HEK293 (cell line): ENCODE data around the gene NDUFB1.

Source experiments
- CTCF ChIA-PET: fragments of 350-600 bp; formaldehyde crosslinking; extraction: SDS; loops from one replicate; lab custom pipeline; 2021; ENCODE audit warnings: antibody characterized with exemption; lab: Yijun Ruan, JAX
- POLR2A ChIA-PET: fragments of 300-600 bp; formaldehyde crosslinking; extraction: SDS; loops from one replicate; lab custom pipeline; 2020; ENCODE audit warnings: antibody characterized with exemption, inconsistent platforms; lab: Yijun Ruan, JAX
- H3K27ac ChIP-seq: fragments of 200-500 bp; sonication (Bioruptor generic); 2 replicates; pipeline ENCODE4 v1.5.1; 2014; ENCODE audit warnings: low read depth, low read length, control low read depth, inconsistent platforms; ENCODE audit errors: extremely low read depth
- H3K36me3 ChIP-seq, 2 experiments: fragments of 200-500 bp in 1 of 2; sonication (Bioruptor generic) in 1 of 2; 1 replicate in 1 of 2; 2 replicates in 1 of 2; pipeline ENCODE4 v1.5.1; 2014 to 2017; ENCODE audit warnings: inconsistent platforms in 2 of 2, low read length in 2 of 2; ENCODE audit not compliant: control insufficient read depth in 2 of 2, insufficient read depth in 1 of 2
- H3K4me1 ChIP-seq: fragments of 200-500 bp; sonication (Bioruptor generic); 2 replicates; pipeline ENCODE4 v1.5.1; 2014; ENCODE audit warnings: mild to moderate bottlenecking, low read length, inconsistent platforms; ENCODE audit not compliant: control insufficient read depth, insufficient read depth
- H3K4me3 ChIP-seq: 2 replicates; pipeline ENCODE4 v1.5.1; 2011; ENCODE audit warnings: low read depth, mild to moderate bottlenecking, control low read depth, low read length, moderate library complexity
- H3K9me3 ChIP-seq: fragments of 200-500 bp; sonication (Bioruptor generic); 2 replicates; pipeline ENCODE4 v1.5.1; 2014; ENCODE audit warnings: low read depth, low read length, inconsistent platforms; ENCODE audit not compliant: control insufficient read depth, insufficient read depth
- GLI2 ChIP-seq: fragments of 450-650 bp; formaldehyde crosslinking; IDR thresholded peaks from 2 replicates; pipeline ENCODE4; 2017; ENCODE audit warnings: missing biosample characterization, missing genetic modification characterization, low read depth, borderline replicate concordance
- KLF16 ChIP-seq: fragments of 450-650 bp; formaldehyde crosslinking; IDR thresholded peaks from 2 replicates; pipeline ENCODE4 v1.5.1; 2017; ENCODE audit warnings: missing biosample characterization, missing genetic modification characterization
- KLF7 ChIP-seq: fragments of 450-650 bp; formaldehyde crosslinking; IDR thresholded peaks from 2 replicates; pipeline ENCODE4 v1.5.1; 2016; ENCODE audit warnings: missing biosample characterization, missing genetic modification characterization, borderline replicate concordance
- MEIS1 ChIP-seq: sonication (generic); formaldehyde crosslinking; IDR thresholded peaks from 2 replicates; pipeline ENCODE4 v1.8.1; 2022; ENCODE audit warnings: missing genetic modification reagents, mild to moderate bottlenecking, borderline replicate concordance
- MZF1 ChIP-seq: fragments of 450-650 bp; formaldehyde crosslinking; IDR thresholded peaks from 2 replicates; pipeline ENCODE4 v1.5.1; 2017; ENCODE audit warnings: missing biosample characterization, missing genetic modification characterization, borderline replicate concordance
- OSR2 ChIP-seq: fragments of 450-650 bp; formaldehyde crosslinking; IDR thresholded peaks from 2 replicates; pipeline ENCODE4 v1.5.1; 2016; ENCODE audit warnings: missing biosample characterization, missing genetic modification characterization
- OVOL3 ChIP-seq: fragments of 450-650 bp; formaldehyde crosslinking; IDR thresholded peaks from 2 replicates; pipeline ENCODE4 v1.5.1; 2016; ENCODE audit warnings: missing biosample characterization, missing genetic modification characterization
- PRDM1 ChIP-seq: fragments of 450-650 bp; formaldehyde crosslinking; IDR thresholded peaks from 2 replicates; pipeline ENCODE4; 2016; ENCODE audit warnings: missing biosample characterization, missing genetic modification characterization
- SP2 ChIP-seq: fragments of 450-650 bp; formaldehyde crosslinking; IDR thresholded peaks from 2 replicates; pipeline ENCODE4 v1.5.1; 2016; ENCODE audit warnings: missing biosample characterization, missing genetic modification characterization
- TCF7L2 ChIP-seq: IDR thresholded peaks from 2 replicates; pipeline ENCODE4 v1.6.1; 2011; ENCODE audit warnings: low read depth, mild to moderate bottlenecking, inconsistent platforms, low read length, moderate library complexity, borderline replicate concordance
- WT1 ChIP-seq: fragments of 450-650 bp; formaldehyde crosslinking; IDR thresholded peaks from 2 replicates; pipeline ENCODE4 v1.5.1; 2016; ENCODE audit warnings: missing biosample characterization, missing genetic modification characterization
- YY2 ChIP-seq: fragments of 450-650 bp; formaldehyde crosslinking; IDR thresholded peaks from 2 replicates; pipeline ENCODE4 v1.5.1; 2016; ENCODE audit warnings: missing biosample characterization, missing genetic modification characterization
- ZBTB48 ChIP-seq: fragments of 450-650 bp; formaldehyde crosslinking; IDR thresholded peaks from 2 replicates; pipeline ENCODE4 v1.5.1; 2016; ENCODE audit warnings: missing biosample characterization, missing genetic modification characterization
- ZEB2 ChIP-seq: fragments of 450-650 bp; formaldehyde crosslinking; IDR thresholded peaks from 2 replicates; pipeline ENCODE4 v1.5.1; 2016; ENCODE audit warnings: missing biosample characterization, missing genetic modification characterization
- ZNF133 ChIP-seq: fragments of 450-650 bp; formaldehyde crosslinking; IDR thresholded peaks from 2 replicates; pipeline ENCODE4 v1.5.1; 2016; ENCODE audit warnings: missing biosample characterization, missing genetic modification characterization
- ZNF138 ChIP-seq: fragments of 450-650 bp; formaldehyde crosslinking; IDR thresholded peaks from 2 replicates; pipeline ENCODE4 v1.5.1; 2016; ENCODE audit warnings: missing biosample characterization, missing genetic modification characterization, borderline replicate concordance
- ZNF211 ChIP-seq: fragments of 450-650 bp; formaldehyde crosslinking; IDR thresholded peaks from 2 replicates; pipeline ENCODE4 v1.5.1; 2016; ENCODE audit warnings: low read depth, missing biosample characterization, missing genetic modification characterization
- ZNF26 ChIP-seq: fragments of 450-650 bp; formaldehyde crosslinking; IDR thresholded peaks from 2 replicates; pipeline ENCODE4 v1.5.1; 2016; ENCODE audit warnings: missing biosample characterization, missing genetic modification characterization
- ZNF37A ChIP-seq: fragments of 450-650 bp; IDR thresholded peaks from 2 replicates; pipeline ENCODE4 v1.5.1; 2018; ENCODE audit warnings: missing biosample characterization, missing genetic modification characterization
- ZNF398 ChIP-seq: fragments of 450-650 bp; formaldehyde crosslinking; IDR thresholded peaks from 2 replicates; pipeline ENCODE4 v1.5.1; 2017; ENCODE audit warnings: missing biosample characterization, missing genetic modification characterization
- ZNF404 ChIP-seq: fragments of 450-650 bp; formaldehyde crosslinking; IDR thresholded peaks from 2 replicates; pipeline ENCODE4 v1.5.1; 2017; ENCODE audit warnings: missing biosample characterization, missing genetic modification characterization
- ZNF514 ChIP-seq: fragments of 450-650 bp; formaldehyde crosslinking; IDR thresholded peaks from 2 replicates; pipeline ENCODE4 v1.5.1; 2016; ENCODE audit warnings: missing biosample characterization, missing genetic modification characterization
- ZNF521 ChIP-seq: fragments of 450-650 bp; formaldehyde crosslinking; IDR thresholded peaks from 2 replicates; pipeline ENCODE4 v1.5.1; 2017; ENCODE audit warnings: missing biosample characterization, mild to moderate bottlenecking, missing genetic modification characterization
- ZNF529 ChIP-seq: fragments of 450-650 bp; formaldehyde crosslinking; IDR thresholded peaks from 2 replicates; pipeline ENCODE4 v1.5.1; 2017; ENCODE audit warnings: missing genetic modification characterization, missing biosample characterization; ENCODE audit not compliant: insufficient replicate concordance
- ZNF549 ChIP-seq: fragments of 450-650 bp; IDR thresholded peaks from 2 replicates; pipeline ENCODE4 v1.5.1; 2018; ENCODE audit warnings: missing biosample characterization, missing genetic modification characterization, mild to moderate bottlenecking, inconsistent platforms, moderate library complexity
- ZNF558 ChIP-seq: fragments of 450-650 bp; formaldehyde crosslinking; IDR thresholded peaks from 2 replicates; pipeline ENCODE4 v1.5.1; 2016; ENCODE audit warnings: missing biosample characterization, missing genetic modification characterization
- ZNF600 ChIP-seq: fragments of 450-650 bp; formaldehyde crosslinking; IDR thresholded peaks from 2 replicates; pipeline ENCODE4 v1.5.1; 2016; ENCODE audit warnings: missing biosample characterization, missing genetic modification characterization
- ZNF623 ChIP-seq: fragments of 450-650 bp; formaldehyde crosslinking; IDR thresholded peaks from 2 replicates; pipeline ENCODE4 v1.5.1; 2016; ENCODE audit warnings: missing biosample characterization, missing genetic modification characterization
- ZNF624 ChIP-seq: fragments of 450-650 bp; formaldehyde crosslinking; IDR thresholded peaks from 2 replicates; pipeline ENCODE4 v1.5.1; 2017; ENCODE audit warnings: missing biosample characterization, missing genetic modification characterization
- ZNF626 ChIP-seq: fragments of 450-650 bp; sonication (Bioruptor Pico); formaldehyde crosslinking; IDR thresholded peaks from 2 replicates; pipeline ENCODE4 v1.5.1; 2018; ENCODE audit warnings: missing biosample characterization, missing genetic modification characterization, inconsistent platforms
- ZNF704 ChIP-seq: fragments of 450-650 bp; formaldehyde crosslinking; IDR thresholded peaks from 2 replicates; pipeline ENCODE4 v1.5.1; 2016; ENCODE audit warnings: missing biosample characterization, missing genetic modification characterization
- ZNF837 ChIP-seq: fragments of 450-650 bp; formaldehyde crosslinking; IDR thresholded peaks from 2 replicates; pipeline ENCODE4 v1.5.1; 2016; ENCODE audit warnings: missing biosample characterization, missing genetic modification characterization
- ZSCAN16 ChIP-seq: fragments of 450-650 bp; formaldehyde crosslinking; IDR thresholded peaks from 2 replicates; pipeline ENCODE4 v1.5.1; 2016; ENCODE audit warnings: missing biosample characterization, missing genetic modification characterization
- ZXDB ChIP-seq: fragments of 450-650 bp; formaldehyde crosslinking; IDR thresholded peaks from 2 replicates; pipeline ENCODE4 v1.5.1; 2016; ENCODE audit warnings: missing biosample characterization, missing genetic modification characterization

NDUFB1 gene

GRCh38 chr14:92106143-92106926 lies 15.2 kb downstream of the NDUFB1 start, which contains the start of gene ATXN3:
Gene ATXN3, minus strand, starts transcription at chr14:92106582. Its CDS starts 30 bp downstream, at chr14:92106552.
- Histone ChIP-seq H3K9me3 (no peaks in the 10 kb centered on the region), H3K4me1 (0 out of 2 replicates have a peak, but pooled peaks cover 3% of the 10 kb centered on the region), H3K36me3 (no peaks in the 10 kb centered on the region), H3K4me3 (peak within 1 kb of the TSS; percentile 92), H3K27ac (peak within 1 kb of the TSS; percentile 79)
- ChIA-PET POLR2A (interaction anchor here (0.6 to 2.3 kb wide), 9 partner anchors 9 to 642 kb away, joined by 3 to 51 read pairs (median 6); partner anchors contain the start of genes CPSF2, LGMN, NDUFB1 and TRIP11), CTCF (interaction anchor here (0.6 to 3.6 kb wide), 20 partner anchors 9 to 1103 kb away, joined by 3 to 35 read pairs (median 3); partner anchors contain the start of genes CPSF2 and NDUFB1)
- TF ChIP-seq WT1 (tag by site-specific recombination) (peak; percentile 58), SP2 (peak; percentile 70), TCF7L2 (no peak), ZNF211 (no peak), ZNF623 (tag by site-specific recombination) (no peak), ZNF600 (no peak), ZNF404 (tag by site-specific recombination) (no peak), GLI2 (no peak), ZNF529 (tag by site-specific recombination) (no peak), OSR2 (tag by site-specific recombination) (peak; percentile 79), ZNF521 (tag by site-specific recombination) (no peak), ZNF26 (tag by site-specific recombination) (no peak), ZNF624 (tag by site-specific recombination) (no peak), ZNF514 (tag by site-specific recombination) (no peak), ZNF138 (no peak), ZXDB (tag by site-specific recombination) (peak; percentile 53), OVOL3 (no peak), ZEB2 (tag by site-specific recombination) (peak; percentile 20), ZNF549 (tag by site-specific recombination) (no peak), ZNF558 (tag by site-specific recombination) (no peak), ZNF133 (no peak), ZNF704 (no peak), MEIS1 (CRISPR knock-in tag) (no peak), KLF7 (tag by site-specific recombination) (peak; percentile 88; the same call in 1 of the 2 replicates), KLF16 (tag by site-specific recombination) (peak; percentile 80), ZSCAN16 (tag by site-specific recombination) (no peak), PRDM1 (tag by site-specific recombination) (peak; percentile 90), ZNF837 (tag by site-specific recombination) (no peak), ZNF626 (no peak), MZF1 (tag by site-specific recombination) (peak; percentile 15; the same call in 1 of the 2 replicates), ZNF398 (tag by site-specific recombination) (peak; percentile 95), ZNF37A (tag by site-specific recombination) (no peak), YY2 (tag by site-specific recombination) (peak; percentile 72), ZBTB48 (tag by site-specific recombination) (peak; percentile 89)
